Omental fat pad (tissue), 4 donors: ENCODE results near the gene DLX1. TPM values are rescaled to one million over a fixed set of nuclear protein-coding genes. Genes with fewer than 3 reads are reported as not detected.
"Not testable (repeated sequence)": the region's sequence is repeated elsewhere in the genome, so short reads cannot be mapped to it uniquely, and the experiment has no call there.

ENCODE experiments used
- ATAC-seq: fragments of 150-250 bp; one replicate; pipeline ENCODE4 v1.9.1; 2016; ENCODE audit warnings: mild to moderate bottlenecking, moderate library complexity; ENCODE audit not compliant: low FRiP score
- DNase-seq: peaks from one replicate; pipeline ENCODE4 v3.0.0-alpha.2; 2019; ENCODE audit warnings: low spot score
- total RNA-seq, 4 donors: library from RNA; depleted of rRNA; stranded (reverse); fragments of >200 nt; gene quantifications; one replicate each; pipeline ENCODE4 v1.1.0, GENCODE V29; 2016
- TF ChIP-seq, protein P1 (sequence below), 3 donors: fragments of 450-650 bp; IDR thresholded peaks; one replicate each; pipeline ENCODE4 v1.5.1; 2016 to 2017; ENCODE audit warnings: antibody characterized with exemption in 3 of 3, mild to moderate bottlenecking in 3 of 3, moderate library complexity in 2 of 3

Gene DLX1
- total RNA-seq, 4 donors from 2014 or later = 0.09 TPM; not detected in 3

- no peak for ATAC-seq
- TF ChIP-seq, protein P1, sequence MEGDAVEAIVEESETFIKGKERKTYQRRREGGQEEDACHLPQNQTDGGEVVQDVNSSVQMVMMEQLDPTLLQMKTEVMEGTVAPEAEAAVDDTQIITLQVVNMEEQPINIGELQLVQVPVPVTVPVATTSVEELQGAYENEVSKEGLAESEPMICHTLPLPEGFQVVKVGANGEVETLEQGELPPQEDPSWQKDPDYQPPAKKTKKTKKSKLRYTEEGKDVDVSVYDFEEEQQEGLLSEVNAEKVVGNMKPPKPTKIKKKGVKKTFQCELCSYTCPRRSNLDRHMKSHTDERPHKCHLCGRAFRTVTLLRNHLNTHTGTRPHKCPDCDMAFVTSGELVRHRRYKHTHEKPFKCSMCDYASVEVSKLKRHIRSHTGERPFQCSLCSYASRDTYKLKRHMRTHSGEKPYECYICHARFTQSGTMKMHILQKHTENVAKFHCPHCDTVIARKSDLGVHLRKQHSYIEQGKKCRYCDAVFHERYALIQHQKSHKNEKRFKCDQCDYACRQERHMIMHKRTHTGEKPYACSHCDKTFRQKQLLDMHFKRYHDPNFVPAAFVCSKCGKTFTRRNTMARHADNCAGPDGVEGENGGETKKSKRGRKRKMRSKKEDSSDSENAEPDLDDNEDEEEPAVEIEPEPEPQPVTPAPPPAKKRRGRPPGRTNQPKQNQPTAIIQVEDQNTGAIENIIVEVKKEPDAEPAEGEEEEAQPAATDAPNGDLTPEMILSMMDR (IDR thresholded peaks at IDR 0.05) = no peak
- no peak for DNase-seq
These were observed 33.0 kb upstream of the DLX1 start for GRCh38 chr2:172052000-172052983.

DNA sequence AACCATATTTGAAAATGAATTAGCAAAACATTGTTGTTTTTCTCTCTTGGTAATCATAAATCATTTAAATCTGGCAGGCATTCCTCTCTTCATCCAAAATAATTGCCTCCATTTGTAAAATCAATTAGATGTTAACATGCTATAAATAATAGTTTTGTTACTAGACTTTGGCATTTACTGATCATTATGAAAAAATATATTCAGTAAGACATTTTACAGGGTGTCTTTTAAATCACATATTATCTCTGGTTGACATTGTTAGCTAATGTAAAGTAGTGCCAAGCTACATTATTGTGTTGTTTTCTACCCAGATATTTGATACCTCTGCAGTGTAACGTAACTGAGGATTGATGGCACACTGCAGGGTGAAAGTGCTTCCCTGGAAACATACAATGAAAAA, 31.8 kb upstream of the DLX1 start:
- ATAC-seq (no peak), DNase-seq (no peak)
- TF ChIP-seq, protein P1 (IDR thresholded peaks at IDR 0.05) = no peak

GRCh38 chr2:172056293-172056692, 29.0 kb upstream of the DLX1 start:
- DNase-seq (no peak), ATAC-seq (no peak)
- TF ChIP-seq, protein P1 (IDR thresholded peaks at IDR 0.05) = no peak

- TF ChIP-seq, protein P1 (IDR thresholded peaks at IDR 0.05) = no peak
These were observed 26.6 kb upstream of the DLX1 start for GRCh38 chr2:172058660-172059059.

GRCh38 chr2:172060118-172060517, 25.2 kb upstream of the DLX1 start:
- not testable (repeated sequence) for ATAC-seq, DNase-seq

More at GRCh38 chr2:172058660-172059059, 26.6 kb upstream of the DLX1 start:
- DNase-seq (no peak), ATAC-seq (no peak)

GRCh38 chr2:172062402-172063004, 22.8 kb upstream of the DLX1 start:
- TF ChIP-seq, protein P1 (IDR thresholded peaks at IDR 0.05) = no peak
- DNase-seq (no peak), ATAC-seq (no peak)

DNA sequence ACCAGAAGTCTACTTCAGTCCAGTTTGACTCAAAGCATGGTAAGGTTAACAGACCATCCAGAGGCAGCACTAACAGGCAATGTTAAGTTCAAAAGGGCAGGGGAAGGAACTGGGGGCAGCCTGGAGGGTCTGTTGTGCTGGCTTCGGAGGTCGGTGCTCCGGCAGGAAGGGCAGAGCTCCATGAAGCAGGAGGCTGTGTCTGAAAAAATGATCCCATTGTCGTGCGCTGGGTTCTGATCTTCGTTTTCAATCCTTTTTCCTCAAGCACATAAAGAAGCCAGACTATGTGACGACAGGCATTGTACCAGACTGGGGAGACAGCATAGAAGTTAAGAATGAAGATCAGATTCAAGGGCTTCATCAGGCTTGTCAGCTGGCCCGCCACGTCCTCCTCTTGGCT, 21.9 kb upstream of the DLX1 start:
- DNase-seq (no peak), ATAC-seq (no peak)
- TF ChIP-seq, protein P1 (IDR thresholded peaks at IDR 0.05) = no peak
